ENCODE measurements around the gene HOXB6.

DNA sequence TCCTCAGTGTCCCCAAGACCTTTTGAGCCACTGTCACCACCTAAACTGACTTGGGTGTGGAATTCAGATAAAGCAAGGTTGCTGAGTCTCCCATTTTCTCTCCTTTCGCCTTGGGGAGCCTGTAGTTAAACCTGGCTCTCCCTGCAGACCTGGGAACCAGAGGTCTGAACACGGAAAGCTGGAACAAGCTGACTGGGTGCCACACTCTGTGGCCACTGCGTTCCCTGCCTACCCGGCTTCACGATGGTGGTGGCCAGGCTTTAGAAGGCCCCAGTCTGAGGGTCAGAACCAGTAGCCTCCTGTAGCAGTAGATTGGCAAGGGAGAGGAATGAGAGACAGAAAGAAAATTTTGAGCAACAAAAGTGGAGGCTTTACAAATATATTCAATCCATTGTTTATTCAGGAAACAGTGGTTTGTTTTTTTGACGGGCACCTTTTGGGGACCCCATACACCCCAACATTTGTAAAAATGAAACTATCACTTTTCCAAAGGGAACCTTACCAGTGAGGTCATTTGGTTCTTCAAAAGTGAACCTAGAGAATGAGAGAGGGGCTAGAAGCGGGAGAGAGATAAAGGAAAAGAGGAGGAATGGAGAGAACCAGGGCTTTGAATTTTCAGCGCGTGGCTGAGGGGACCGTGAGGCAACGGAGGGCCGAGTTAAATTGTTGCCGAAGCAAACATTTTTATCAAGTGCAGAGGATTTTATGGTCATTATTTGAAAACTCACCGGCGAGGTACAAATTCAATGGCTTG lies 12.1 kb upstream of the HOXB6 start:
- TF ChIP-seq, protein P1, sequence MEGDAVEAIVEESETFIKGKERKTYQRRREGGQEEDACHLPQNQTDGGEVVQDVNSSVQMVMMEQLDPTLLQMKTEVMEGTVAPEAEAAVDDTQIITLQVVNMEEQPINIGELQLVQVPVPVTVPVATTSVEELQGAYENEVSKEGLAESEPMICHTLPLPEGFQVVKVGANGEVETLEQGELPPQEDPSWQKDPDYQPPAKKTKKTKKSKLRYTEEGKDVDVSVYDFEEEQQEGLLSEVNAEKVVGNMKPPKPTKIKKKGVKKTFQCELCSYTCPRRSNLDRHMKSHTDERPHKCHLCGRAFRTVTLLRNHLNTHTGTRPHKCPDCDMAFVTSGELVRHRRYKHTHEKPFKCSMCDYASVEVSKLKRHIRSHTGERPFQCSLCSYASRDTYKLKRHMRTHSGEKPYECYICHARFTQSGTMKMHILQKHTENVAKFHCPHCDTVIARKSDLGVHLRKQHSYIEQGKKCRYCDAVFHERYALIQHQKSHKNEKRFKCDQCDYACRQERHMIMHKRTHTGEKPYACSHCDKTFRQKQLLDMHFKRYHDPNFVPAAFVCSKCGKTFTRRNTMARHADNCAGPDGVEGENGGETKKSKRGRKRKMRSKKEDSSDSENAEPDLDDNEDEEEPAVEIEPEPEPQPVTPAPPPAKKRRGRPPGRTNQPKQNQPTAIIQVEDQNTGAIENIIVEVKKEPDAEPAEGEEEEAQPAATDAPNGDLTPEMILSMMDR (conservative IDR thresholded peaks at IDR 0.05; ENCODE audit: low read length): no peak
- TF ChIP-seq EZH2phosphoT487 (IDR thresholded peaks at IDR 0.05; ENCODE audit: borderline replicate concordance): no peak

Measured in Loucy (cell line).